Suprapubic skin (tissue), 3 donors: ENCODE results near the gene ERVFRD-1.

Experiments used
- POLR2AphosphoS5 ChIP-seq, 3 donors: sonication (generic); formaldehyde crosslinking; IDR thresholded peaks; one replicate each; pipeline ENCODE4 v1.6.1; 2017; ENCODE audit warnings: antibody characterized with exemption in 3 of 3
- TF ChIP-seq, protein P1 (sequence below), 2 donors: fragments of 200-600 bp in 1 of 2; fragments of 450-650 bp in 1 of 2; sonication (generic) in 1 of 2; IDR thresholded peaks; one replicate each; pipeline ENCODE4 v1.5.1; 2016 to 2019; ENCODE audit warnings: antibody characterized with exemption in 2 of 2, mild to moderate bottlenecking in 1 of 2, moderate library complexity in 1 of 2

DNA sequence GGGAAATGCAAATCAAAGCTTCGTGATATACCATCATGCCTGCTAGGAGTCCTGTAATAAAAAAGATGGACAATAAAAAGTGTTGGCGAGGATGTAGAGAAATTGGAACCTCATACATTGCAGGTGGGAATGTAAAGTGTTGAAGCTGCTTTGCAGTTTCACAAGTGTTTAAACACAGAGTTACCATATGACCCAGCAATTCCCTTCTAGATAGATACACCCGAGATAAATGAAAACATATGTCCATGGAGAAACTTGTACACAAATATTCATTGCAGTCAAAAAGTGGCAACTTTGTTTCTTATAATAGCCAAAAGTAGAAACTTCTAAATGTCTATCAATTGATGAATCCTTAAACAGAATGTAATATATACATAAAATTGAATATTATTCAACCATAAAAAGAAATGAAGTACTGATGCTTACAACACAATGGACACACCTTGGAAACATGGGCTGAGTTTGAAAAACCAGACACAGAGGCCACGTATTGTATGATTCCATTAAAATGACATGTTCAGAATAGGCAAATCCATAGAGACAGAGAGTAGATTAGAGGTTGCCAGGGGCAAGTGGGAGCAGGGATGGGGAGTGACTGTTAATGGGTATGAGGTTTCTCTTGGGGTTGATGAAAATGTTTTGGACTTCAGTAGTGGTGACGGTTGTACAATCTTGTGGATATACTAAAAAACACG, 20.8 kb upstream of the ERVFRD-1 start:
- no peak for TF ChIP-seq POLR2AphosphoS5 (IDR thresholded peaks at IDR 0.05)
- TF ChIP-seq, protein P1, sequence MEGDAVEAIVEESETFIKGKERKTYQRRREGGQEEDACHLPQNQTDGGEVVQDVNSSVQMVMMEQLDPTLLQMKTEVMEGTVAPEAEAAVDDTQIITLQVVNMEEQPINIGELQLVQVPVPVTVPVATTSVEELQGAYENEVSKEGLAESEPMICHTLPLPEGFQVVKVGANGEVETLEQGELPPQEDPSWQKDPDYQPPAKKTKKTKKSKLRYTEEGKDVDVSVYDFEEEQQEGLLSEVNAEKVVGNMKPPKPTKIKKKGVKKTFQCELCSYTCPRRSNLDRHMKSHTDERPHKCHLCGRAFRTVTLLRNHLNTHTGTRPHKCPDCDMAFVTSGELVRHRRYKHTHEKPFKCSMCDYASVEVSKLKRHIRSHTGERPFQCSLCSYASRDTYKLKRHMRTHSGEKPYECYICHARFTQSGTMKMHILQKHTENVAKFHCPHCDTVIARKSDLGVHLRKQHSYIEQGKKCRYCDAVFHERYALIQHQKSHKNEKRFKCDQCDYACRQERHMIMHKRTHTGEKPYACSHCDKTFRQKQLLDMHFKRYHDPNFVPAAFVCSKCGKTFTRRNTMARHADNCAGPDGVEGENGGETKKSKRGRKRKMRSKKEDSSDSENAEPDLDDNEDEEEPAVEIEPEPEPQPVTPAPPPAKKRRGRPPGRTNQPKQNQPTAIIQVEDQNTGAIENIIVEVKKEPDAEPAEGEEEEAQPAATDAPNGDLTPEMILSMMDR (IDR thresholded peaks at IDR 0.05), result no peak
